ENCODE measurements around the gene ATF4. TPM values are rescaled to one million over a fixed set of nuclear protein-coding genes. Genes with fewer than 3 reads are reported as not detected.

Gene ATF4
- total and polyA plus RNA-seq, 3 experiments from 2014 or later, result 103 to 758 (median 757) TPM

GRCh38 chr22:39475902-39476301, 44.5 kb upstream of the ATF4 start:
- Mint-ChIP-seq H3K27me3 (peaks cover 0 to 1% of the 10 kb centered on the region in 2 donors), H3K9me3 (no peaks in the 10 kb centered on the region), H3K27ac (peak overlapping the region in 1 of 8 donors; percentile 61), H3K4me3 (no peak overlapping the region), H3K36me3 (no peaks in the 10 kb centered on the region), H3K4me1 (peaks cover 7 to 19% (median 10%) of the 10 kb centered on the region in 3 donors)
- H3K27ac ChIP-seq (ENCODE audit: low read depth, low read length), result no peak overlapping the region
- ChIA-PET CTCF (interaction anchor here (1.4 kb wide), 1 partner anchor 77 kb away, joined by 3 read pairs; the partner anchor contains the start of gene TAB1), POLR2A (no interaction called here)
- no peak overlapping the region for H3K4me3 ChIP-seq (ENCODE audit: low read length)
- H3K4me1 ChIP-seq (ENCODE audit: insufficient read depth, low read length), result peaks cover 14% of the 10 kb centered on the region
- no peak for DNase-seq
- H3K27me3 ChIP-seq (ENCODE audit: insufficient read depth, low read length, poor library complexity, severe bottlenecking), result no peaks in the 10 kb centered on the region
- H3K9me3 ChIP-seq (ENCODE audit: low read length), result no peaks in the 10 kb centered on the region
- no peaks in the 10 kb centered on the region for H3K36me3 ChIP-seq (ENCODE audit: insufficient read depth, low read length)

DNA sequence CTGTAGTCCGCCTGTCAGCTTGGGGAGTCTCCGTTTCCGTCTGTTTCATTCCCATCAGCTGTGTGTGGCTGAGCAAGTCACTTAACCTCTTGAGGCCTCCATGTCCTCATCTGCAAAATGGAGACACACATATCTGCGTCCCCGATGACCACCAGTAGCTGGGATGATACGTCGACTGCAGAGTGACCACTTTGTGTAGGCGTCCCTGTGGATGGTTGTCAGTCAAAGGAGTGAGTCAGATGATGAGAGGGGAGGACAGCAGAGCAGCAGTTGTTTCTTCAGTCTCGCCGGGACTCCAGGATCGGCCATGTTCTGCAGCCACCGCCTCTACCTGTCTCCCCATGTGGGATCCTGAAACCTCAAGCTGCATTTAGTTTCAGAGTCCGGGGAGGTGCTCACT, 43.7 kb upstream of the ATF4 start:
- Histone ChIP-seq H3K27ac (ENCODE audit: low read depth, low read length) (no peak overlapping the region), H3K36me3 (ENCODE audit: insufficient read depth, low read length) (no peaks in the 10 kb centered on the region), H3K4me3 (ENCODE audit: low read length) (no peak overlapping the region), H3K4me1 (ENCODE audit: insufficient read depth, low read length) (peaks cover 10% of the 10 kb centered on the region), H3K9me3 (ENCODE audit: low read length) (no peaks in the 10 kb centered on the region), H3K27me3 (ENCODE audit: insufficient read depth, low read length, poor library complexity, severe bottlenecking) (no peaks in the 10 kb centered on the region)
- peaks cover 0 to 1% of the 10 kb centered on the region in 2 donors for H3K27me3 Mint-ChIP-seq
- POLR2A ChIA-PET, result no interaction called here
- no peak for DNase-seq
- CTCF ChIA-PET, result no interaction called here
- no peaks in the 10 kb centered on the region for H3K9me3 Mint-ChIP-seq
- no peak overlapping the region for H3K4me3 Mint-ChIP-seq
- peaks cover 3 to 13% (median 8%) of the 10 kb centered on the region in 3 donors for H3K4me1 Mint-ChIP-seq
- H3K36me3 Mint-ChIP-seq, result no peaks in the 10 kb centered on the region
- no peak overlapping the region for H3K27ac Mint-ChIP-seq

GRCh38 chr22:39477542-39477941, 42.8 kb upstream of the ATF4 start:
- H3K36me3 ChIP-seq (ENCODE audit: insufficient read depth, low read length), result no peaks in the 10 kb centered on the region
- no peaks in the 10 kb centered on the region for H3K9me3 ChIP-seq (ENCODE audit: low read length)
- Mint-ChIP-seq H3K9me3 (no peaks in the 10 kb centered on the region), H3K36me3 (no peaks in the 10 kb centered on the region), H3K27ac (no peak overlapping the region), H3K4me3 (no peak overlapping the region), H3K4me1 (peaks cover 0 to 4% (median 1%) of the 10 kb centered on the region in 3 donors), H3K27me3 (peaks cover 0 to 1% of the 10 kb centered on the region in 2 donors)
- no peak for DNase-seq
- H3K27me3 ChIP-seq (ENCODE audit: insufficient read depth, low read length, poor library complexity, severe bottlenecking), result no peaks in the 10 kb centered on the region
- no peak overlapping the region for H3K4me3 ChIP-seq (ENCODE audit: low read length)
- CTCF ChIA-PET, result no interaction called here
- peaks cover 1% of the 10 kb centered on the region for H3K4me1 ChIP-seq (ENCODE audit: insufficient read depth, low read length)
- H3K27ac ChIP-seq (ENCODE audit: low read depth, low read length), result no peak overlapping the region
- POLR2A ChIA-PET, result no interaction called here

DNA sequence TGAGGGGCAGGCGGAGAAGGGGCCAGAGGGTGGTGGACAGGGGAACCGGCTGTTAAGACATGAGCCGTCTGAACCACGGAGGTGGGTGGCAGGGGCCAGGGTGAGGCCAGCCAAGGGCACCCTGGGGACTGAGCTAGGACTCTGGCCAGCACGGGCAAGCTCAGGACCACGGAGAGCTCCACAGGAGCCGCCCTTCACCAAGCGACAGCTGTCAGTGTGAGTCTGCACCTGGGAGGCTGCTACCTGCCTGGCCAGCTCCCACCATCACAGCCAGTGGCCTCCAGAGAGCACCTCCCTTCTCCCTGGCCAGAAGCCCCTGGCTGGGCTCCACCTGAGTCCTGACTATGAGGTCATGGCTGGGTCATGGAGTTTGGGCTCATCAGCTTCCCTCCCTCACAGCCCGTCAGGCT, 41.9 kb upstream of the ATF4 start:
- POLR2A ChIA-PET, result no interaction called here
- Histone ChIP-seq H3K4me1 (ENCODE audit: insufficient read depth, low read length) (no peaks in the 10 kb centered on the region), H3K9me3 (ENCODE audit: low read length) (no peaks in the 10 kb centered on the region), H3K36me3 (ENCODE audit: insufficient read depth, low read length) (no peaks in the 10 kb centered on the region), H3K4me3 (ENCODE audit: low read length) (no peak overlapping the region), H3K27me3 (ENCODE audit: insufficient read depth, low read length, poor library complexity, severe bottlenecking) (no peaks in the 10 kb centered on the region), H3K27ac (ENCODE audit: low read depth, low read length) (no peak overlapping the region)
- Mint-ChIP-seq H3K9me3 (no peaks in the 10 kb centered on the region), H3K4me3 (no peak overlapping the region), H3K36me3 (no peaks in the 10 kb centered on the region), H3K4me1 (no peaks in the 10 kb centered on the region), H3K27me3 (peaks cover 0 to 1% of the 10 kb centered on the region in 2 donors), H3K27ac (no peak overlapping the region)
- no peak for DNase-seq
- CTCF ChIA-PET, result interaction anchor here (1.1 kb wide), 1 partner anchor 16 kb away, joined by 4 read pairs; no protein-coding TSS in a partner anchor

GRCh38 chr22:39479254-39479653, 41.1 kb upstream of the ATF4 start:
- H3K27ac ChIP-seq (ENCODE audit: low read depth, low read length), result no peak overlapping the region
- H3K4me1 Mint-ChIP-seq, result no peaks in the 10 kb centered on the region
- DNase-seq, result no peak
- POLR2A ChIA-PET, result no interaction called here
- H3K36me3 ChIP-seq (ENCODE audit: insufficient read depth, low read length), result no peaks in the 10 kb centered on the region
- H3K27ac Mint-ChIP-seq, result peak overlapping the region in 1 of 8 donors; percentile 43
- H3K4me3 ChIP-seq (ENCODE audit: low read length), result no peak overlapping the region
- H3K4me3 Mint-ChIP-seq, result no peak overlapping the region
- H3K4me1 ChIP-seq (ENCODE audit: insufficient read depth, low read length), result no peaks in the 10 kb centered on the region
- H3K9me3 Mint-ChIP-seq, result no peaks in the 10 kb centered on the region
- H3K27me3 ChIP-seq (ENCODE audit: insufficient read depth, low read length, poor library complexity, severe bottlenecking), result no peaks in the 10 kb centered on the region
- CTCF ChIA-PET, result no interaction called here
- H3K36me3 Mint-ChIP-seq, result no peaks in the 10 kb centered on the region
- H3K27me3 Mint-ChIP-seq, result peaks cover 0 to 1% of the 10 kb centered on the region in 2 donors
- H3K9me3 ChIP-seq (ENCODE audit: low read length), result no peaks in the 10 kb centered on the region

DNA sequence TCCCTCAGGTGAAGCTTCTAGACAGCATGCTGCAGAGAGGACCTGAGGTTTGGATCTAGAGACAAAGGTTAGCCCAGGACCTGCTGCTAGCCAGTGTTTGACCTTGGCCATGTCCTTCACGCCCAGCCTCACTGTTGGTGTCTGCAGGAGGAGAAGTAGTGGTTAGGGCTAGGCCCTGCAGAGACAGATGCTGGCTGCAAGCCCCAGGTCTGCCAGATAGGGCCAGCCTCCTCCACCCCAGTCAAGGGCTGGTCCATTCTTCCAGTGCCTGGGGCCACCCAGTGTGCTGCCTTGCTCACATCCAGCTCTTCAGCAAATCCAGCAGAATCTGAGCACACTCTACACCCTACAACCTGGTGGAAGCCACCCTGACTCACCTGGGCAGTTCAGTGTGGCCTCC, 39.8 kb upstream of the ATF4 start:
- Histone ChIP-seq H3K36me3 (ENCODE audit: insufficient read depth, low read length) (no peaks in the 10 kb centered on the region), H3K4me1 (ENCODE audit: insufficient read depth, low read length) (no peaks in the 10 kb centered on the region), H3K4me3 (ENCODE audit: low read length) (no peak overlapping the region), H3K27me3 (ENCODE audit: insufficient read depth, low read length, poor library complexity, severe bottlenecking) (no peaks in the 10 kb centered on the region), H3K9me3 (ENCODE audit: low read length) (no peaks in the 10 kb centered on the region), H3K27ac (ENCODE audit: low read depth, low read length) (no peak overlapping the region)
- H3K27me3 Mint-ChIP-seq, result peaks cover 1 to 4% of the 10 kb centered on the region in 2 donors
- H3K27ac Mint-ChIP-seq, result no peak overlapping the region
- CTCF ChIA-PET, result interaction anchor here (1.0 kb wide), 1 partner anchor 28 kb away, joined by 3 read pairs; no protein-coding TSS in a partner anchor
- H3K4me3 Mint-ChIP-seq, result no peak overlapping the region
- no peak for DNase-seq
- no peaks in the 10 kb centered on the region for H3K36me3 Mint-ChIP-seq
- POLR2A ChIA-PET, result interaction anchor here (0.6 kb wide), 1 partner anchor 43 kb away, joined by 3 read pairs; no protein-coding TSS in a partner anchor
- H3K4me1 Mint-ChIP-seq, result no peaks in the 10 kb centered on the region
- no peaks in the 10 kb centered on the region for H3K9me3 Mint-ChIP-seq

GRCh38 chr22:39481054-39481453, 39.3 kb upstream of the ATF4 start:
- Mint-ChIP-seq H3K36me3 (no peaks in the 10 kb centered on the region), H3K27ac (no peak overlapping the region), H3K27me3 (peaks cover 1 to 4% of the 10 kb centered on the region in 2 donors), H3K4me3 (no peak overlapping the region), H3K4me1 (no peaks in the 10 kb centered on the region), H3K9me3 (no peaks in the 10 kb centered on the region)
- CTCF ChIA-PET, result no interaction called here
- Histone ChIP-seq H3K4me3 (ENCODE audit: low read length) (no peak overlapping the region), H3K4me1 (ENCODE audit: insufficient read depth, low read length) (no peaks in the 10 kb centered on the region), H3K9me3 (ENCODE audit: low read length) (no peaks in the 10 kb centered on the region), H3K27me3 (ENCODE audit: insufficient read depth, low read length, poor library complexity, severe bottlenecking) (no peaks in the 10 kb centered on the region), H3K27ac (ENCODE audit: low read depth, low read length) (no peak overlapping the region), H3K36me3 (ENCODE audit: insufficient read depth, low read length) (no peaks in the 10 kb centered on the region)
- POLR2A ChIA-PET, result no interaction called here
- no peak for DNase-seq

- Histone ChIP-seq H3K4me1 (ENCODE audit: insufficient read depth, low read length) (no peaks in the 10 kb centered on the region), H3K4me3 (ENCODE audit: low read length) (no peak overlapping the region), H3K27me3 (ENCODE audit: insufficient read depth, low read length, poor library complexity, severe bottlenecking) (no peaks in the 10 kb centered on the region), H3K36me3 (ENCODE audit: insufficient read depth, low read length) (no peaks in the 10 kb centered on the region), H3K27ac (ENCODE audit: low read depth, low read length) (no peak overlapping the region), H3K9me3 (ENCODE audit: low read length) (no peaks in the 10 kb centered on the region)
- Mint-ChIP-seq H3K4me1 (no peaks in the 10 kb centered on the region), H3K9me3 (no peaks in the 10 kb centered on the region), H3K27me3 (peaks cover 1 to 4% of the 10 kb centered on the region in 2 donors), H3K4me3 (no peak overlapping the region), H3K36me3 (no peaks in the 10 kb centered on the region), H3K27ac (no peak overlapping the region)
- DNase-seq, result no peak
- POLR2A ChIA-PET, result no interaction called here
- CTCF ChIA-PET, result no interaction called here
Observed at GRCh38 chr22:39481595-39481994, 38.8 kb upstream of the ATF4 start.
